Airway epithelial cell (primary cell): ENCODE measurements around the gene CALCB. TPM values are rescaled to one million over a fixed set of nuclear protein-coding genes. Genes with fewer than 3 reads are reported as not detected.

Source experiments
- total RNA-seq: library from RNA; depleted of rRNA; stranded (reverse); fragments of >200 nt; gene quantifications from 2 replicates; pipeline ENCODE4 v1.2.3, GENCODE V29; 2015

Gene CALCB
- total RNA-seq: not detected in 2 replicates

GRCh38 chr11:15073361-15074205, at the start of gene CALCB:
Gene CALCB (plus strand): TSS chr11:15073593. CDS start chr11:15074719, 1,126 bp downstream.

DNA sequence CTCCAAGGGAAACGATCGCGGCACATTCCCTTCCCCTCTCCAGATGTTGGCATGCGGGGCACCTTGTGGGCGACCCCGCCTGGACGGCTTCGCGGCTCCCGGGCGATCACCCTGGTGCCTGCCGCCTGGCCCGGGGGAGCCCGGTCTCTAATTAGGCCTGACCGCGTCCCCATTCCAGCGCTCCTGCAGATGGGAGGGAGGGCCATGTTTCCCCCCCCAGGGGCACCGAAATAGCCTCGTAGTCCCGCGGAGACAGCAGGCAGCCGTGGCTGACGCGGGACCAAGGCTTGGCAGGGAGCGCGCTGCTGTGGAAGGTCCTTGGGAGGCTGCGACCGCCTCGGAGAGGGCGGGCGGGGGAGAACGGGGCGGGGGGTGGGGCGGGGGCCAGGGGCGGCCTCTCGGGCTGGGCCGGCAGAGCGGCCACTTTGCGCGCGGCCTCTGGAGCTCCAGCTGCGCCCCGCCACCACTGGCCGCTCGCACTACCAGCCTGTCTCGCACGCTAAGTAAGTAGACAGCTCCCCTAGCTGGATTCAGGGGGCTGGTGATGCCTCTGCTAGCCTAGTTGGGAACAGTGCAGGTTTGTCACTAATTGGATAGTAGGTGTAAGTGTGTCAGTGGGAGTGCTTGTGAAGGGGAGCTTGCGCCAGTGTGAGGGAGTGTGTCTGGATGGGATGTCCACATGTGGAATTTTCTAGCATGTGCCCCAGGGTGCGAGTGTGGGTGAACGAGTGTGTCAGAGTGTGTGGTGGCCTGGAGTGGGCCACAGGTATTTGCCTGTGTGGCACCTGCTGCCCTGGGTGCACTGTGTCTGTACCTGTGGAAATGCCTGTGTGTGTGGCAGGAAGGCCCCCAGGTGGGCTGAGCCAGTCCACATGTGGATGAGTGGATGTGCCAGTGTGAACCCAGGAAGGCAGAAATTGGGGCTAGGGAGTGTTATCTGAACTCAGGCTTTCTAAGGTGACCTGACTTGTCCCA, 41.4 kb downstream of the CALCB start, which contains the start of gene INSC:
Gene INSC, plus strand, starts transcription at position 423 of the 975 bp plus-strand sequence. CDS start 34,252 bp downstream, outside the sequence.

Other genes starting within 250 kb of the CALCB start
- gene CYP2R1, start 181.4 kb upstream of the CALCB start, total RNA-seq: 10.7 and 13.7 TPM in 2 replicates
- not detected in 2 replicates for gene CALCA, start 101.2 kb upstream of the CALCB start, total RNA-seq
- gene INSC, start 41.3 kb downstream of the CALCB start, total RNA-seq: 0.92 TPM in 1 of 2 replicates, not detected in the other